ENCODE measurements around the gene C22orf23. TPM values are rescaled to one million over a fixed set of nuclear protein-coding genes. Genes with fewer than 3 reads are reported as not detected.

The C22orf23 gene
- total and polyA plus RNA-seq, 2 of the 4 experiments (the other 2 are of a cell fraction): 0.39 to 0.54 TPM

GRCh38 chr22:37912171-37912570 is 41.2 kb downstream of the C22orf23 start:
- Histone ChIP-seq H2BK120ac (ENCODE audit: low read depth, low read length) (no peak overlapping the region), H3K56ac (ENCODE audit: extremely low read depth, insufficient read depth, low read length) (no peak overlapping the region), H3K18ac (ENCODE audit: low read depth, low read length) (no peak overlapping the region), H4K91ac (ENCODE audit: insufficient read depth, low read depth, low read length) (no peak overlapping the region), H3K4me2 (ENCODE audit: low read depth, low read length) (no peak overlapping the region), H3K27me3 (ENCODE audit: control insufficient read depth, insufficient read depth, low read length) (no peaks in the 10 kb centered on the region), H3K79me1 (ENCODE audit: low read depth in 1 of 2, low read length in 2 of 2) (peaks cover 24 to 60% of the 10 kb centered on the region in 2 experiments), H3K4ac (ENCODE audit: low read depth, low read length) (no peak overlapping the region), H4K20me1 (ENCODE audit: insufficient read depth, low read length) (peaks cover 39% of the 10 kb centered on the region), H2BK5ac (ENCODE audit: low read depth, low read length, poor library complexity, severe bottlenecking) (no peak overlapping the region), H3K9me3 (ENCODE audit: control insufficient read depth, insufficient read depth, low read length) (no peaks in the 10 kb centered on the region), H4K8ac (ENCODE audit: low read depth in 2 of 2, low read length in 2 of 2) (no peak overlapping the region), H2AK5ac (ENCODE audit: low read depth, low read length) (no peak overlapping the region), H4K5ac (ENCODE audit: low read depth, low read length) (no peak overlapping the region), H2AFZ (replicated peaks; ENCODE audit: low read length, poor library complexity) (no peak overlapping the region), H3K9ac (ENCODE audit: low read depth, low read length) (no peak overlapping the region), H3K27ac (ENCODE audit: insufficient read depth, low read length) (no peak overlapping the region), H2BK20ac (ENCODE audit: low read depth, low read length) (no peak overlapping the region), H2BK15ac (ENCODE audit: low read depth, low read length) (no peak overlapping the region), H3K9me1 (ENCODE audit: insufficient read depth, low read length) (peaks cover 17% of the 10 kb centered on the region), H3K4me3 (ENCODE audit: insufficient read depth, low read depth, low read length) (no peak overlapping the region), H3K36me3 (ENCODE audit: control insufficient read depth, insufficient read depth, low read length) (peaks cover 30% of the 10 kb centered on the region), H2AK9ac (replicated peaks; ENCODE audit: low read depth, low read length, poor library complexity) (peak overlapping the region; percentile 16), H3K23ac (ENCODE audit: low read depth, low read length) (no peak overlapping the region), H3K4me1 (ENCODE audit: control insufficient read depth, insufficient read depth, low read length) (peaks cover 11% of the 10 kb centered on the region), H3K14ac (replicated peaks; ENCODE audit: low read depth, low read length) (no peak overlapping the region)
- CTCF ChIA-PET: no interaction called here
- TF ChIP-seq FOS (IDR thresholded peaks at IDR 0.05; ENCODE audit: low read depth, low read length) (no peak), USF2 (IDR thresholded peaks at IDR 0.05; ENCODE audit: low read depth, low read length) (no peak), CEBPB (IDR thresholded peaks at IDR 0.05; ENCODE audit: low read depth, low read length) (no peak), RFX5 (IDR thresholded peaks at IDR 0.05; ENCODE audit: low read depth, low read length) (no peak), MAZ (IDR thresholded peaks at IDR 0.05; ENCODE audit: borderline replicate concordance, low read depth, low read length) (no peak), ELK1 (IDR thresholded peaks at IDR 0.05; ENCODE audit: borderline replicate concordance, low read depth, low read length) (no peak), SMC3 (IDR thresholded peaks at IDR 0.05; ENCODE audit: low read depth, low read length) (no peak), MXI1 (IDR thresholded peaks at IDR 0.05; ENCODE audit: borderline replicate concordance, low read depth, low read length) (no peak), RCOR1 (IDR thresholded peaks at IDR 0.05; ENCODE audit: insufficient replicate concordance, low read length) (no peak), CTCF (conservative IDR thresholded peaks at IDR 0.05; ENCODE audit: low read depth, low read length) (no peak), BHLHE40 (IDR thresholded peaks at IDR 0.05; ENCODE audit: low read depth, low read length) (no peak), CHD1 (IDR thresholded peaks at IDR 0.05; ENCODE audit: low read depth, low read length) (no peak), NFE2L2 (IDR thresholded peaks at IDR 0.05; ENCODE audit: low read depth, low read length) (no peak), POLR2A (IDR thresholded peaks at IDR 0.05; ENCODE audit: low read depth, low read length) (no peak), MAFK (IDR thresholded peaks at IDR 0.05; ENCODE audit: low read depth, low read length) (no peak), RAD21 (IDR thresholded peaks at IDR 0.05; ENCODE audit: low read length) (no peak)
- no CpG with 5 or more reads among the region's 8 CpGs for WGBS, 2 experiments (ENCODE audit: extremely low coverage in 2 of 2, insufficient read length in 1 of 2)
- dilution Hi-C loops (cut with HindIII; ENCODE audit: low sequenced_read_pairs, unreplicated experiment): no loop called here
- POLR2A ChIA-PET (ENCODE audit: unreplicated experiment): no interaction called here
- DNase-seq (no peak), ATAC-seq (ENCODE audit: low read depth) (no peak)
- in situ Hi-C loops (cut with MboI; ENCODE audit: low sequenced_read_pairs): no loop called here
- BruUV-seq (replicated peaks): no TSS peak
- intact Hi-C loops (cut with micrococcal nuclease): no loop called here
